Neural progenitor cell (in vitro differentiated cells): ENCODE results near the gene ZNHIT6. TPM values are rescaled to one million over a fixed set of nuclear protein-coding genes. Genes with fewer than 3 reads are reported as not detected.

Source experiments
- DNase-seq: peaks from one replicate; pipeline ENCODE4 v3.0.0-alpha.2; 2016; ENCODE audit warnings: low spot score
- H2AFZ ChIP-seq: fragments of 200-600 bp; sonication (generic); replicated peaks from 2 replicates; pipeline ENCODE4 v1.6.1; 2016; ENCODE audit warnings: antibody characterized with exemption
- H3F3A ChIP-seq: fragments of 200-600 bp; sonication (generic); 2 replicates; pipeline ENCODE4 v1.6.1; 2016; ENCODE audit warnings: antibody characterized with exemption, low read depth
- H3K27ac ChIP-seq: fragments of 200-600 bp; sonication (generic); 2 replicates; pipeline ENCODE4 v1.5.1; 2016; ENCODE audit warnings: mild to moderate bottlenecking
- H3K27me3 ChIP-seq: fragments of 200-600 bp; sonication (generic); 2 replicates; pipeline ENCODE4 v1.6.1; 2016; ENCODE audit warnings: mild to moderate bottlenecking, moderate library complexity
- H3K36me3 ChIP-seq: fragments of 200-600 bp; sonication (generic); 2 replicates; pipeline ENCODE4 v1.5.1; 2016
- H3K4me1 ChIP-seq: fragments of 200-600 bp; sonication (generic); 2 replicates; pipeline ENCODE4 v1.6.1; 2016; ENCODE audit warnings: mixed run types
- H3K4me2 ChIP-seq: fragments of 200-600 bp; sonication (generic); 2 replicates; pipeline ENCODE4 v1.6.1; 2016
- H3K4me3 ChIP-seq: fragments of 200-600 bp; sonication (generic); 2 replicates; pipeline ENCODE4 v1.5.1; 2016
- H3K79me2 ChIP-seq: fragments of 200-600 bp; sonication (generic); 2 replicates; pipeline ENCODE4 v1.6.1; 2016; ENCODE audit warnings: low read depth
- H3K9ac ChIP-seq: fragments of 200-600 bp; sonication (generic); 2 replicates; pipeline ENCODE4 v1.6.1; 2016
- H3K9me3 ChIP-seq: fragments of 200-600 bp; sonication (generic); 2 replicates; pipeline ENCODE4 v1.5.1; 2016; ENCODE audit warnings: low read depth
- H4K20me1 ChIP-seq: fragments of 200-600 bp; sonication (generic); 2 replicates; pipeline ENCODE4 v1.6.1; 2016; ENCODE audit warnings: low read depth
- H3K27ac Mint-ChIP-seq: 3 replicates; pipeline ENCODE4 v1.8.0; 2021; ENCODE audit warnings: mixed read lengths
- H3K27me3 Mint-ChIP-seq: 2 replicates; pipeline ENCODE4 v1.8.0; 2022; ENCODE audit warnings: low read depth, mild to moderate bottlenecking, inconsistent platforms, moderate library complexity, mixed read lengths; ENCODE audit not compliant: insufficient read depth
- H3K36me3 Mint-ChIP-seq: 3 replicates; pipeline ENCODE4 v1.8.0; 2021; ENCODE audit warnings: mixed read lengths
- H3K4me1 Mint-ChIP-seq: 3 replicates; pipeline ENCODE4 v1.8.0; 2021; ENCODE audit warnings: mixed read lengths
- H3K4me3 Mint-ChIP-seq: 3 replicates; pipeline ENCODE4 v1.8.0; 2021; ENCODE audit warnings: mild to moderate bottlenecking, moderate library complexity, mixed read lengths
- H3K9me3 Mint-ChIP-seq: 3 replicates; pipeline ENCODE4 v1.8.0; 2020; ENCODE audit warnings: mixed read lengths
- EZH2 ChIP-seq: fragments of 200-600 bp; sonication (generic); IDR thresholded peaks from 2 replicates; pipeline ENCODE4 v1.6.1; 2017; ENCODE audit warnings: antibody characterized with exemption, mild to moderate bottlenecking, moderate library complexity
- EZH2phosphoT487 ChIP-seq: fragments of 200-600 bp; sonication (generic); IDR thresholded peaks from 2 replicates; pipeline ENCODE4 v1.6.1; 2017; ENCODE audit warnings: antibody characterized with exemption
- total RNA-seq: library from RNA; depleted of rRNA; stranded (reverse); fragments of >200 nt; gene quantifications from 2 replicates; pipeline ENCODE4 v1.2.3, GENCODE V29; 2015; ENCODE audit warnings: low replicate concordance
- TF ChIP-seq, protein P1 (sequence below): fragments of 200-600 bp; sonication (generic); IDR thresholded peaks from 2 replicates; pipeline ENCODE4 v1.5.1; 2017; ENCODE audit warnings: antibody characterized with exemption, mild to moderate bottlenecking

The ZNHIT6 gene
- total RNA-seq, 1 donor from 2014 or later = 22.0 TPM

DNA sequence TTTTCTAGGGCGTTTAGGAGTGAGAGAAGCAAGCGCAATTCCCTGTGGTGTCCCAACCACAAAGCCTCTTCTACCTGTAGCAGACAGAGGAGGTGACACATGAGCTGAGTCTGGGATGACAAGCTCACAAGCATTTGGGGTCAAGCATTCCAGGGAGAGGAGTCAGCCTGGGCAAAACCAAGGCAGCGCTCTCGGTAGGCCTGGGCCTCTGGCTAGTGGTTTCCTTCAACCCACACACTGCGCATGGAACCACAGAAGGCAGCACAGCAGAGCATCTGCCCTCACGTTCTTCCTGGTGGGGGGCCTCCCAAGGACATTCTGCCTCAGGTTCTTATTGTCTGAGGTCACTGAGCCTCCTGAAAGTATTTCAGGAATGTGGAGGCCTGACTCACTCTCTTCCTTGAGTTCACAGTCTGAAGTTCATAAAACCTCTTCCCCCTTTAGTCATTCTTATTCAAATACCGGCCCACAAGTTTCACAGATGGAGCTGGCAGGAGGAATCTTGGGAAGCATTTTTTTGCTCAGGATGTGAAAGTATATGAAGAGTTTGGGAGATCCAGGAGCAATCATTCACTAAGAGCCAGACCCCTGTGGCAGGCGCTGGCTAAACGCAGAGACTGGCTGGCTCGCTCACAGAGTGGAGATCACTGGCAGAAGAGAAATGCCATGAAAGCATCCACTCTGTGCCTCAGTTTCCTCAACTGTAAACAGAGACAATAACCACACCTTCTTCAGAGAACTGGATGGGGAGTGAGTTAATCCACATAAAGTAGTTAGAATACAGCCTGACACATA, 100.9 kb downstream of the ZNHIT6 start:
- H3K9me3 Mint-ChIP-seq = no peaks in the 10 kb centered on the region
- Histone ChIP-seq H3K27me3 (no peaks in the 10 kb centered on the region), H3K27ac (no peak overlapping the region), H3K9ac (no peak overlapping the region), H3K79me2 (no peaks in the 10 kb centered on the region), H3F3A (peaks cover 8% of the 10 kb centered on the region), H3K4me1 (peaks cover 11% of the 10 kb centered on the region), H3K4me2 (peak overlapping the region; percentile 23), H2AFZ (no peak overlapping the region), H3K9me3 (no peaks in the 10 kb centered on the region), H4K20me1 (no peaks in the 10 kb centered on the region), H3K36me3 (no peaks in the 10 kb centered on the region), H3K4me3 (no peak overlapping the region)
- no peaks in the 10 kb centered on the region for H3K36me3 Mint-ChIP-seq
- TF ChIP-seq, protein P1, sequence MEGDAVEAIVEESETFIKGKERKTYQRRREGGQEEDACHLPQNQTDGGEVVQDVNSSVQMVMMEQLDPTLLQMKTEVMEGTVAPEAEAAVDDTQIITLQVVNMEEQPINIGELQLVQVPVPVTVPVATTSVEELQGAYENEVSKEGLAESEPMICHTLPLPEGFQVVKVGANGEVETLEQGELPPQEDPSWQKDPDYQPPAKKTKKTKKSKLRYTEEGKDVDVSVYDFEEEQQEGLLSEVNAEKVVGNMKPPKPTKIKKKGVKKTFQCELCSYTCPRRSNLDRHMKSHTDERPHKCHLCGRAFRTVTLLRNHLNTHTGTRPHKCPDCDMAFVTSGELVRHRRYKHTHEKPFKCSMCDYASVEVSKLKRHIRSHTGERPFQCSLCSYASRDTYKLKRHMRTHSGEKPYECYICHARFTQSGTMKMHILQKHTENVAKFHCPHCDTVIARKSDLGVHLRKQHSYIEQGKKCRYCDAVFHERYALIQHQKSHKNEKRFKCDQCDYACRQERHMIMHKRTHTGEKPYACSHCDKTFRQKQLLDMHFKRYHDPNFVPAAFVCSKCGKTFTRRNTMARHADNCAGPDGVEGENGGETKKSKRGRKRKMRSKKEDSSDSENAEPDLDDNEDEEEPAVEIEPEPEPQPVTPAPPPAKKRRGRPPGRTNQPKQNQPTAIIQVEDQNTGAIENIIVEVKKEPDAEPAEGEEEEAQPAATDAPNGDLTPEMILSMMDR = no peak
- DNase-seq = peak; percentile 87
- peaks cover 3% of the 10 kb centered on the region for H3K27me3 Mint-ChIP-seq
- H3K4me1 Mint-ChIP-seq = peaks cover 29% of the 10 kb centered on the region
- H3K4me3 Mint-ChIP-seq = no peak overlapping the region
- H3K27ac Mint-ChIP-seq = peak overlapping the region; percentile 74

DNA sequence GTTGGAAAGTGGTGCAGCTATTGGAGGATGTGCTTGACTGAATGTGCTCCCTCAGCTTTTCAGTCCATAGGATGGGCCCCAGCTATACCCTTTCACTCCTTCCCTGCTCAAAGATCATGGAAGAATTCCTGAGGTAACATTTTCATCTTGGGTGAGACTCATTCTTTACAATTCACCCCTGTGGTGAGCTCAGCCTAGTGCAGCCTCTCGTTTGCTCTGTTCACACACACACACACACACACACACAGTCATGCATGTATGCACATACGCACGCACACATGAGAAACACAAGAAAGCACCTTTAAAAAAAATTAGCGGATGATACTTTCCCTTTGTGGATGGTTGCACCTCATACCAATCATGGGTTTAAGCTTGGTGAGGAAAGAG, 101.8 kb downstream of the ZNHIT6 start:
- Mint-ChIP-seq H3K27me3 (peaks cover 3% of the 10 kb centered on the region), H3K9me3 (no peaks in the 10 kb centered on the region), H3K4me1 (peaks cover 20% of the 10 kb centered on the region), H3K27ac (peak overlapping the region; percentile 44), H3K4me3 (no peak overlapping the region), H3K36me3 (no peaks in the 10 kb centered on the region)
- no peak for DNase-seq
- no peak overlapping the region for H3K4me3 ChIP-seq
- no peak overlapping the region for H3K9ac ChIP-seq
- no peaks in the 10 kb centered on the region for H3K36me3 ChIP-seq
- no peaks in the 10 kb centered on the region for H4K20me1 ChIP-seq
- H3F3A ChIP-seq = peaks cover 8% of the 10 kb centered on the region
- no peaks in the 10 kb centered on the region for H3K79me2 ChIP-seq
- H3K9me3 ChIP-seq = no peaks in the 10 kb centered on the region
- H3K27ac ChIP-seq = no peak overlapping the region
- no peak overlapping the region for H2AFZ ChIP-seq
- TF ChIP-seq EZH2 = no peak
- TF ChIP-seq, protein P1 = no peak
- no peak for TF ChIP-seq EZH2phosphoT487
- no peak overlapping the region for H3K4me2 ChIP-seq
- H3K27me3 ChIP-seq = no peaks in the 10 kb centered on the region
- H3K4me1 ChIP-seq = peaks cover 11% of the 10 kb centered on the region

DNA sequence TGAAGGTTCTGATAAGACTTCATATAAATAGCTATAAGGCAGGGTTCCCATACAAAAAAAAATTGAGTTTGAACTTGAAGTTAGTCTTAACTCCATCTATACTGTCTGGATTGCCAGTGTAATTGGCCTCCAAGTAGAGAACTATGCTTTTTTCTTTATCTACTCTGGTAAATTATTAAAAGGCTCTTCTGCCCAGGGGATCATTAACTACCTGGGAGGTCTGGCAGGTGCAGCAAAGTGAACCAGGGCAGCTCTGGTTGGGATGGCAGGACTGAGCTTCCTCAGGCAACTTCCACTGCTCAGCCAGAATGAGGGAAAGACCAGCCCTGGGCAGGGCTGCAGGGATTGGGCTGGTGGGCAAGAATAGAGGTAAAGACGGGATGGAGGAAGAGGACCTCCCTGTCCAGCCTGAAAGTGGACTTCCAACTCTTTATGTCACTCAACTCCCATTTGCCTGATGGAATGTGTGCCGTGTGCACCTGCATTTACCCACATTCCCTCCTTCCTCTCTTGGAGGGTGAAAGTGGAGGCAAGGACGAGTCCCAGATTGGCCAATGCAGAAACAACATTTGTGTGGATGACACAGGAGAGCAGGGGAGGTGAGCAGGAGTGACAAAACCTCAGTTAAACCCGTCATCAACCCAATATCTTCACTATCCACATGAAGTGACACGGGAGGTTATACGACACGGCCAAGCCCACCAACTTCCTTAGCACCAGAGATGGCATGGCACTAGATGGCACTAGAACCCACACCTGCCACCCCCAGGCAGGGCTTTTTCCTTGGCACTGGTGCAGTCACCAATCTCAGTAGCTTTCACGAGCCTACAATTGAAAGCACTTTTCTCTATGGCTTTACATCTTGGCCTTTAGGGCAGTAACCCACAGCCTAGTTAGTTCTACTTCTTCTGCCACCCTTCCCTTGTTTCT, 102.5 kb downstream of the ZNHIT6 start:
- TF ChIP-seq EZH2phosphoT487 = no peak
- TF ChIP-seq, protein P1 = peak; percentile 7
- Mint-ChIP-seq H3K27me3 (peaks cover 3% of the 10 kb centered on the region), H3K36me3 (no peaks in the 10 kb centered on the region), H3K9me3 (no peaks in the 10 kb centered on the region), H3K27ac (peak overlapping the region; percentile 44), H3K4me1 (peaks cover 20% of the 10 kb centered on the region), H3K4me3 (no peak overlapping the region)
- Histone ChIP-seq H3K9me3 (no peaks in the 10 kb centered on the region), H3K4me2 (no peak overlapping the region), H3K4me3 (no peak overlapping the region), H3K27ac (no peak overlapping the region), H3K79me2 (no peaks in the 10 kb centered on the region), H3F3A (peaks cover 8% of the 10 kb centered on the region), H2AFZ (no peak overlapping the region), H3K9ac (no peak overlapping the region), H4K20me1 (no peaks in the 10 kb centered on the region), H3K4me1 (peaks cover 11% of the 10 kb centered on the region), H3K36me3 (no peaks in the 10 kb centered on the region), H3K27me3 (no peaks in the 10 kb centered on the region)
- DNase-seq = no peak
